HG02885 (cell line): ENCODE data around the gene INSIG1.

ENCODE experiments used
- ATAC-seq: cut with Tn5 transposase; IDR thresholded peaks from one replicate; pipeline ENCODE4 v1.9.1; 2021; ENCODE audit warnings: mild to moderate bottlenecking; ENCODE audit not compliant: unreplicated experiment, poor library complexity

INSIG1 gene

DNA sequence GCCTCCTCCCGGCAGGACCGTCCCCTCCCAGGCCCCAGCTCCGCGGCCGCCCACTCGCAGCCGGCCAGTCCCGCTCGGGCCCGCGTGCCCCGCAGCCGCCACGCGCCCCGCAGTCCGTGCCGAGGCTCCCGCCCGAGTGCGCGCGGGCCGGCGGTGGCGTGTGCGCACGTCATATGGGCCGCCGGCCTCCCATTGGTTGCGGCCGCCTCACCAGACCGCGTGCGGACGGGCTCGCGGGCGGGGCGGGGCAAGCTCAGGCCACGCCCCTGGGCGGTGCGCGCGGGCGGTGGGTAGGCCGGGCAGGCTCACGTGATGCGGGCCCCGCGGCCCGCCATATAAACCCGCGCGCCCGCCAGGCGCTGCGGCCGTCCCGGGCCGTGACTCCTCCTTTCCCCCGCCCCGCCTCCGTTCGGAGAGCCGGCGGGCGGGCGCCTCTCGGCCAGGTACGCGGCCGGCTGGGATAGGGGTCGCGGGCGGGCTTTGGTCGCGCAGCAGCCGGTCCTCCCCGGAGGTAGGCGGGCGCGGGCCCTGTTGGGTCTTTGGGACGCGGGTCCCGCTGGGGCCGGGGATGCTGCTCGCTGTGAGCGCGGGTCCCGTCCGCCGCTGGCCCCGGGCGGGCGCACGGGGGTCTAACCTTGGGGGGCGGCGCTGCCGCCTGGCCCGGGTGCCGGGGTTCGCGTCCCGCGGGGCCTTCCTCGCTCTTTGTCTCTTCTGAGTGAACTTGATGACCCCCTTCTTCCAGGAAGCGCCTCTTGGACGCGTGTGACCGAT lies at the start of gene INSIG1:
TSS of gene INSIG1 (plus strand) at position 362 of the 771 bp plus-strand sequence. CDS start at position 770, 408 bp downstream.
- peak; percentile 67 for ATAC-seq

GRCh38 chr7:155248366-155248756 lies 49.3 kb upstream of the INSIG1 start:
- ATAC-seq = no peak

DNA sequence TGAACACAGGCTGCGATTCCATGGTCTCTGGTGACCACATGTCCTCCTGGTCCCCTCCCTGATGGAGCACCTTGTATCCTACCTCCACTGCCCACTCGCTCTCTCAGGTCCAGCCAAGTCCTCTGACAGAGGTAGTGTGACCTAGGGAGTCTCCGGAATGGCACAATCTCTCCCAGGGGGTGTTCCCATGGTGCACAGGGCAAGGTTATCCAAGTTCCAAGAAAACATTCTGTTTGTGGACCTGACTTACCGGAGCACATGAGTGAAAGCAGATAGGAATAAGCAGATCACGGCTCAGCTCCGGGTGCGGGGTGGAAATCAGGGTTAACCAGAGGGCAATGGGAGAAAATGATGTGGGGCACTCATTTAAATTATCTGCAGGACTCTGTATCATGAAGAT lies 45.8 kb upstream of the INSIG1 start:
- ATAC-seq = no peak

GRCh38 chr7:155252444-155252887 lies 45.2 kb upstream of the INSIG1 start:
- no peak for ATAC-seq

- ATAC-seq = no peak
Measured at GRCh38 chr7:155252892-155253501, 44.7 kb upstream of the INSIG1 start.

DNA sequence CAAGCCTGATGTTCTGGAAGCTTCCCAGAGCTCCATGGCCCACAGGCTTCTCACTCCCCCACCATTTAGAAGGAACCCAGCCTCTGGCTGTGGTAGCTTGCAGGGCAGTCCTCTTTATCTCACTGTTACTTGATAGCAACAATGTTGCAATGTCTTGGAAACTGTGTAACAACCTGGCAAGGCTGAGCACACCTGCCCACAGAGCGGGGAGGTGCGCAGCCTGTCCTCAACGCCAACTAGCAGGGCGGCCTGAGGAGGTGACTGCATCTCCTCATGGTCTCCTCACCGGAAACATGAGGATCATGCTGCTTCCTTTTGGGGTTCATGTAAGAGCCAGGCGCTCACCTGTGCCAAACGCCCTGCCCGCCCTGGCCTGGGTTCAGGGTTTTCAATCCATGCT lies 43.7 kb upstream of the INSIG1 start:
- no peak for ATAC-seq

- ATAC-seq = no peak
Measured at GRCh38 chr7:155255071-155255470, 42.6 kb upstream of the INSIG1 start.

DNA sequence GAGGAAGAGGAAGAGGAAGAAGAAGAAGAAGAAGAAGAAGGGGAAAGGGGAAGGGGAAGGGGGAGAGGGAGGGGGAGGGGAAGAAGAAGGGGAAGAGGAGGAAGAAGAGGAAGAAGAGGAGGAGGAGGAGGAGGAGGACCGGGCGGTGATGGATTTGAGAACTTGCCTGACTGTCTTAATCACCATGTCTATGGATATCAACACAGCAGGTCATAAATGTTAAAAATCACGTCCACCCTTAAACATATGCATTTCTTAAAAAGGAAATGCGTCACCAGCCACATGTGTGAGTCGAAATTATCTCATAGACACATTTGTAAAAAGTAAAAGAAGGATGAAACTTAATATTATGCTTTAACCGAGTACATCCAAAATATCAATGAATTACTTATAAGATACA lies 42.1 kb upstream of the INSIG1 start:
- ATAC-seq = no peak

GRCh38 chr7:155256081-155256760 lies 41.5 kb upstream of the INSIG1 start:
- no peak for ATAC-seq

- no peak for ATAC-seq
Measured at GRCh38 chr7:155256761-155257481, 40.8 kb upstream of the INSIG1 start.

GRCh38 chr7:155257482-155258225 lies 40.0 kb upstream of the INSIG1 start:
- no peak for ATAC-seq

DNA sequence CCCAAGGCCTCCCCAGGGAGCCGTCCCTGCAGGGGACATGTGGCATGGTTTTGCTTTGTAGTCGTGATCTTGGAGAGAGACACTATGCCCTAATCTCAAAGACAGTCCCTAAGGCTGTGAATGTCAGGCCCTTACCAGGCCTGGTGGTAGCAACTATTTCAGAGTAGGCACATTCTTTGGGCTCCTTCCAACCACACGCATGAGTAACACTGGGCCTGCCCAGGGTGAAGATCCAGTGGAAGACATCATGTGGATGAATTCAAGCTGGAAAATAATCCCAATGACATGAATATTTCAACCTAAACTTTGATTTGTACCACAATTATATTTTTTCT lies 39.5 kb upstream of the INSIG1 start:
- no peak for ATAC-seq

- ATAC-seq = no peak
Measured at GRCh38 chr7:155259866-155260497, 37.7 kb upstream of the INSIG1 start.

- ATAC-seq = no peak
Measured at GRCh38 chr7:155260498-155260872, 37.2 kb upstream of the INSIG1 start.

- ATAC-seq = no peak
Measured at GRCh38 chr7:155261031-155261985, 36.4 kb upstream of the INSIG1 start.

DNA sequence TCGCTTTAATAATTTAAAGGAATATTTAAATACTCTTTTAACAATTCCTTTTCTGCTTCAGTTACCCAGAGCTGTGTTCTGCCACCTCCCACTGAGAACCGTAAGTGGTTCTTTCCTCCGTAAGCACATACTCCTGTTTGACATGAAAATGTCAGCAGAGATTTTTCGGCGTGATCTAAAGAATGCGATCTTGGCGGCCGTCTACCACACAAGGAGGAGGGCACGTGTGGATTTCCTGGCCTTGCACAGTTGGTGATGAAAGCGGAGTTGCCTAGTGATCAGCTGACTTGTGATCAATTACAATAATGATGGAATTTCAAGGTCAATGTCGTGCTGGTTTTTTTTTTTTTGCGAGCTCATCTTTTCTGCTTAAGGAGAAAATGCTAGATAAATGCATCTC lies 35.6 kb upstream of the INSIG1 start:
- no peak for ATAC-seq

GRCh38 chr7:155263051-155263450 lies 34.6 kb upstream of the INSIG1 start:
- no peak for ATAC-seq

GRCh38 chr7:155263581-155264143 lies 34.0 kb upstream of the INSIG1 start:
- no peak for ATAC-seq
